Measurements from ENCODE around the gene UBR1. TPM values are rescaled to one million over a fixed set of nuclear protein-coding genes. Genes with fewer than 3 reads are reported as not detected.

UBR1 gene
- total RNA-seq: 10 to 100 TPM; 21.3 to 40.7 (median 28.7) TPM

GRCh38 chr15:43105778-43106485 is at the start of gene UBR1:
UBR1 (minus strand) TSS chr15:43106038; CDS start chr15:43106022, 16 bp downstream.
- peak within 1 kb of the TSS; percentile 80 to 87 (median 87) for H3K27ac ChIP-seq (replicated peaks in 1 of 4)
- DNase-seq (ENCODE audit: extremely low spot score): peak; percentile 97
- H3K4me1 ChIP-seq: peaks cover 23 to 41% (median 40%) of the 10 kb centered on the region in 4 donors
- no peaks in the 10 kb centered on the region for H3K27me3 ChIP-seq
- TF ChIP-seq POLR2AphosphoS5 (IDR thresholded peaks at IDR 0.05) (peak; percentile 90 to 94), EP300 (IDR thresholded peaks at IDR 0.05) (no peak), CTCF (IDR thresholded peaks at IDR 0.05) (no peak), POLR2A (IDR thresholded peaks at IDR 0.05; ENCODE audit: low read depth) (peak; percentile 19)
- intact Hi-C loops (cut with DNase I): no loop called here
- no peaks in the 10 kb centered on the region for H3K9me3 ChIP-seq
- H3K36me3 ChIP-seq: peaks cover under 1 to 7% (median 3%) of the 10 kb centered on the region in 4 donors
- WGBS: under 1% methylated on average over 33 of the region's 33 CpGs
- H3K4me3 ChIP-seq: peak within 1 kb of the TSS; percentile 66 to 87 (median 79)

- Histone ChIP-seq H3K9me3 (no peaks in the 10 kb centered on the region), H3K4me1 (no peaks in the 10 kb centered on the region), H3K27ac (replicated peaks in 1 of 4) (no peak overlapping the region), H3K36me3 (peaks cover 33 to 95% (median 58%) of the 10 kb centered on the region in 4 donors), H3K4me3 (no peak overlapping the region), H3K27me3 (no peaks in the 10 kb centered on the region)
- DNase-seq (ENCODE audit: extremely low spot score): no peak
- intact Hi-C loops (cut with DNase I): no loop called here
- no peak for TF ChIP-seq CTCF (IDR thresholded peaks at IDR 0.05)
- no peak for TF ChIP-seq EP300 (IDR thresholded peaks at IDR 0.05)
- TF ChIP-seq POLR2A (IDR thresholded peaks at IDR 0.05; ENCODE audit: low read depth): no peak
- TF ChIP-seq POLR2AphosphoS5 (IDR thresholded peaks at IDR 0.05): no peak
Observed at GRCh38 chr15:43153269-43153668, 47.4 kb upstream of the UBR1 start.

- DNase-seq (ENCODE audit: extremely low spot score): no peak
- H3K9me3 ChIP-seq: no peaks in the 10 kb centered on the region
- H3K27ac ChIP-seq (replicated peaks in 1 of 4): no peak overlapping the region
- H3K36me3 ChIP-seq: peaks cover 41 to 92% (median 60%) of the 10 kb centered on the region in 4 donors
- H3K4me3 ChIP-seq: no peak overlapping the region
- no peaks in the 10 kb centered on the region for H3K27me3 ChIP-seq
- 88% methylated on average over 2 of the region's 2 CpGs for WGBS
- TF ChIP-seq POLR2AphosphoS5 (IDR thresholded peaks at IDR 0.05) (no peak), POLR2A (IDR thresholded peaks at IDR 0.05; ENCODE audit: low read depth) (no peak), EP300 (IDR thresholded peaks at IDR 0.05) (no peak), CTCF (IDR thresholded peaks at IDR 0.05) (no peak)
- H3K4me1 ChIP-seq: no peaks in the 10 kb centered on the region
- intact Hi-C loops (cut with DNase I): no loop called here
Observed at GRCh38 chr15:43151688-43152087, 45.9 kb upstream of the UBR1 start.

- no peak overlapping the region for H3K27ac ChIP-seq (replicated peaks in 1 of 4)
- no peak for TF ChIP-seq POLR2AphosphoS5 (IDR thresholded peaks at IDR 0.05)
- no peak for TF ChIP-seq CTCF (IDR thresholded peaks at IDR 0.05)
- TF ChIP-seq POLR2A (IDR thresholded peaks at IDR 0.05; ENCODE audit: low read depth): no peak
- no peak for TF ChIP-seq EP300 (IDR thresholded peaks at IDR 0.05)
- DNase-seq (ENCODE audit: extremely low spot score): no peak
- no peak overlapping the region for H3K4me3 ChIP-seq
- H3K9me3 ChIP-seq: no peaks in the 10 kb centered on the region
- H3K27me3 ChIP-seq: no peaks in the 10 kb centered on the region
- H3K36me3 ChIP-seq: peaks cover 36 to 85% (median 63%) of the 10 kb centered on the region in 4 donors
- no peaks in the 10 kb centered on the region for H3K4me1 ChIP-seq
- WGBS: 94% methylated on average over 5 of the region's 5 CpGs
- intact Hi-C loops (cut with DNase I): no loop called here
Observed at GRCh38 chr15:43150191-43150929, 44.5 kb upstream of the UBR1 start.
